Left ventricle myocardium superior (tissue), 1 donor: ENCODE measurements around the gene NTM. TPM values are rescaled to one million over a fixed set of nuclear protein-coding genes. Genes with fewer than 3 reads are reported as not detected.

Source experiments
- ATAC-seq: fragments of 200-7000 bp; cut with Tn5 transposase; one replicate; pipeline ENCODE4 v1.9.1; 2020; ENCODE audit warnings: mild to moderate bottlenecking, moderate library complexity
- DNase-seq: peaks from one replicate; pipeline ENCODE4 v3.0.0-alpha.2; 2020
- intact Hi-C: fragments of 100-400 bp; cut with micrococcal nuclease; formaldehyde crosslinking; loops from one replicate; pipeline ENCODE4 v1.11.0; 2022
- total RNA-seq: library from RNA; stranded (reverse); fragmentation: NEBNext Ultra II Directional; extraction: Animal tissue kit (Norgen Biotek cat#: 25700); gene quantifications from one replicate; pipeline ENCODE4 v1.2.1, GENCODE V29; 2021
- donor health status: DM: no; HTN: yes; CAD: no; lungs with severe emphysema.

The NTM gene
- total RNA-seq, 1 donor from 2014 or later = 3.3 TPM

- DNase-seq (no peak), ATAC-seq (no peak)
- intact Hi-C loops = no loop called here
Observed at GRCh38 chr11:131965504-131965903, 595.1 kb downstream of the NTM start.

GRCh38 chr11:131966667-131967066, 596.3 kb downstream of the NTM start:
- DNase-seq (no peak), ATAC-seq (no peak)
- intact Hi-C loops = no loop called here

- intact Hi-C loops = no loop called here
- no peak for ATAC-seq
Observed at GRCh38 chr11:131969261-131969660, 598.8 kb downstream of the NTM start.

GRCh38 chr11:131973061-131973460, 602.6 kb downstream of the NTM start:
- ATAC-seq = no peak
- no peak for DNase-seq
- intact Hi-C loops = no loop called here

More at GRCh38 chr11:131969261-131969660, 598.8 kb downstream of the NTM start:
- no peak for DNase-seq

- DNase-seq (no peak), ATAC-seq (no peak)
- intact Hi-C loops = no loop called here
Observed at GRCh38 chr11:131975619-131976018, 605.2 kb downstream of the NTM start.

GRCh38 chr11:131976021-131976420, 605.6 kb downstream of the NTM start:
- intact Hi-C loops = no loop called here
- ATAC-seq = no peak

GRCh38 chr11:131977231-131977630, 606.8 kb downstream of the NTM start:
- intact Hi-C loops = no loop called here
- no peak for DNase-seq
- no peak for ATAC-seq

More at GRCh38 chr11:131976021-131976420, 605.6 kb downstream of the NTM start:
- DNase-seq = no peak

- ATAC-seq (no peak), DNase-seq (no peak)
- intact Hi-C loops = no loop called here
Observed at GRCh38 chr11:131977854-131978253, 607.4 kb downstream of the NTM start.

- DNase-seq (no peak), ATAC-seq (no peak)
- intact Hi-C loops = no loop called here
Observed at GRCh38 chr11:131978351-131978750, 607.9 kb downstream of the NTM start.

- DNase-seq (no peak), ATAC-seq (no peak)
- intact Hi-C loops = no loop called here
Observed at GRCh38 chr11:131979364-131979763, 608.9 kb downstream of the NTM start.

GRCh38 chr11:131980199-131980598, 609.8 kb downstream of the NTM start:
- intact Hi-C loops = no loop called here
- no peak for ATAC-seq
- no peak for DNase-seq

GRCh38 chr11:131980888-131981668, 610.7 kb downstream of the NTM start:
- ATAC-seq (no peak), DNase-seq (no peak)
- intact Hi-C loops = no loop called here

- DNase-seq = no peak
- intact Hi-C loops = no loop called here
- ATAC-seq = no peak
Observed at GRCh38 chr11:131982154-131982553, 611.7 kb downstream of the NTM start.

- intact Hi-C loops = no loop called here
- DNase-seq (no peak), ATAC-seq (peak; percentile 84)
Observed at GRCh38 chr11:131985846-131986301, 615.5 kb downstream of the NTM start.

- intact Hi-C loops = no loop called here
- ATAC-seq (no peak), DNase-seq (no peak)
Observed at GRCh38 chr11:131987703-131988102, 617.3 kb downstream of the NTM start.

- intact Hi-C loops = no loop called here
- DNase-seq (no peak), ATAC-seq (no peak)
Observed at GRCh38 chr11:131991606-131992005, 621.2 kb downstream of the NTM start.

GRCh38 chr11:131993246-131993645, 622.8 kb downstream of the NTM start:
- DNase-seq (no peak), ATAC-seq (no peak)
- intact Hi-C loops = no loop called here

- intact Hi-C loops = no loop called here
- no peak for DNase-seq
- no peak for ATAC-seq
Observed at GRCh38 chr11:131998020-131998419, 627.6 kb downstream of the NTM start.

- no peak for ATAC-seq
- intact Hi-C loops = no loop called here
- no peak for DNase-seq
Observed at GRCh38 chr11:131999084-131999483, 628.7 kb downstream of the NTM start.

GRCh38 chr11:131999955-132000354, 629.5 kb downstream of the NTM start:
- no peak for DNase-seq
- intact Hi-C loops = no loop called here
- no peak for ATAC-seq

GRCh38 chr11:132005887-132006286, 635.5 kb downstream of the NTM start:
- intact Hi-C loops = no loop called here
- DNase-seq (no peak), ATAC-seq (no peak)
